Iris pigment epithelial cell (primary cell): ENCODE results near the gene RBM42.

Source experiments
- DNase-seq: peaks from one replicate; pipeline ENCODE4 v3.0.0-alpha.2; 2011; ENCODE audit warnings: low read depth

The RBM42 gene

GRCh38 chr19:35620001-35620400, 8.8 kb upstream of the RBM42 start:
- DNase-seq: no peak

- no peak for DNase-seq
These were observed 7.1 kb upstream of the RBM42 start for GRCh38 chr19:35621708-35622107.

- no peak for DNase-seq
These were observed 6.1 kb upstream of the RBM42 start for GRCh38 chr19:35622750-35623149.

- no peak for DNase-seq
These were observed 5.4 kb upstream of the RBM42 start for GRCh38 chr19:35623327-35624010.

- DNase-seq: no peak
These were observed 622 bp upstream of the RBM42 start for GRCh38 chr19:35628264-35628564.

GRCh38 chr19:35629332-35629633, 447 bp downstream of the RBM42 start:
- DNase-seq: no peak

GRCh38 chr19:35633727-35634440, 5.0 kb downstream of the RBM42 start:
- DNase-seq: no peak

- no peak for DNase-seq
These were observed 7.8 kb downstream of the RBM42 start for GRCh38 chr19:35636651-35637050.

- DNase-seq: no peak
These were observed 8.3 kb downstream of the RBM42 start for GRCh38 chr19:35637165-35637564.

GRCh38 chr19:35639321-35639639, 10.4 kb downstream of the RBM42 start:
- no peak for DNase-seq

- no peak for DNase-seq
These were observed 11.0 kb downstream of the RBM42 start for GRCh38 chr19:35639863-35640262.

- peak; percentile 71 for DNase-seq
These were observed 12.8 kb downstream of the RBM42 start, which contains the start of gene ETV2 for GRCh38 chr19:35641515-35642151. ETV2 (plus strand) TSS chr19:35641745; CDS start chr19:35642461, 716 bp downstream.

GRCh38 chr19:35642312-35642711, 13.5 kb downstream of the RBM42 start:
- DNase-seq: no peak

- no peak for DNase-seq
These were observed 14.0 kb downstream of the RBM42 start for GRCh38 chr19:35642798-35643254.

- DNase-seq: peak; percentile 76
These were observed 14.7 kb downstream of the RBM42 start for GRCh38 chr19:35643255-35644205.

- peak; percentile 97 for DNase-seq
These were observed 15.6 kb downstream of the RBM42 start for GRCh38 chr19:35644206-35644986.

- peak; percentile 43 for DNase-seq
These were observed 16.3 kb downstream of the RBM42 start for GRCh38 chr19:35644987-35645679.

- DNase-seq: no peak
These were observed 17.1 kb downstream of the RBM42 start for GRCh38 chr19:35645680-35646511.

GRCh38 chr19:35648017-35648961, 19.5 kb downstream of the RBM42 start, which contains the start of gene COX6B1:
COX6B1 (plus strand) TSS chr19:35648323; CDS start chr19:35651244, 2,921 bp downstream.
- DNase-seq: peak; percentile 98
